GM23248 (cell line): ENCODE data around the gene EPOP. TPM values are rescaled to one million over a fixed set of nuclear protein-coding genes. Genes with fewer than 3 reads are reported as not detected.

Experiments used
- DNase-seq: peaks from one replicate; pipeline ENCODE4 v3.0.0-alpha.2; 2015
- H2AFZ ChIP-seq: fragments of 200-600 bp; sonication (generic); 2 replicates; pipeline ENCODE4 v1.6.1; 2016; ENCODE audit warnings: antibody characterized with exemption
- H3F3A ChIP-seq: fragments of 200-600 bp; sonication (generic); 2 replicates; pipeline ENCODE4 v1.6.1; 2016; ENCODE audit warnings: mild to moderate bottlenecking, antibody characterized with exemption, mixed run types; ENCODE audit not compliant: insufficient read depth
- H3K27ac ChIP-seq: fragments of 200-600 bp; sonication (generic); 2 replicates; pipeline ENCODE4 v1.5.1; 2016; ENCODE audit warnings: mild to moderate bottlenecking
- H3K27me3 ChIP-seq: fragments of 200-600 bp; sonication (generic); replicated peaks from 2 replicates; pipeline ENCODE4 v1.6.1; 2016; ENCODE audit warnings: mild to moderate bottlenecking; ENCODE audit not compliant: insufficient read depth
- H3K36me3 ChIP-seq: fragments of 200-600 bp; sonication (generic); 2 replicates; pipeline ENCODE4 v1.6.1; 2016; ENCODE audit warnings: low read depth, mild to moderate bottlenecking
- H3K4me1 ChIP-seq: fragments of 200-600 bp; sonication (generic); 2 replicates; pipeline ENCODE4 v1.6.1; 2016; ENCODE audit warnings: mild to moderate bottlenecking; ENCODE audit not compliant: insufficient read depth
- H3K4me2 ChIP-seq: fragments of 200-600 bp; sonication (generic); one replicate; pipeline ENCODE4 v1.6.1; 2016; ENCODE audit warnings: mild to moderate bottlenecking; ENCODE audit not compliant: unreplicated experiment
- H3K4me3 ChIP-seq: fragments of 200-600 bp; sonication (generic); 2 replicates; pipeline ENCODE4 v1.5.1; 2016; ENCODE audit warnings: mild to moderate bottlenecking
- H3K79me2 ChIP-seq: fragments of 200-600 bp; sonication (generic); 2 replicates; pipeline ENCODE4 v1.6.1; 2016; ENCODE audit warnings: mild to moderate bottlenecking; ENCODE audit not compliant: insufficient read depth
- H3K9ac ChIP-seq: fragments of 200-600 bp; sonication (generic); 2 replicates; pipeline ENCODE4 v1.6.1; 2016; ENCODE audit warnings: mild to moderate bottlenecking
- H3K9me2 ChIP-seq: fragments of 200-600 bp; sonication (generic); 2 replicates; pipeline ENCODE4 v1.6.1; 2016; ENCODE audit warnings: mixed run types, mild to moderate bottlenecking, moderate library complexity; ENCODE audit not compliant: insufficient read depth
- H3K9me3 ChIP-seq: fragments of 200-600 bp; sonication (generic); one replicate; pipeline ENCODE4 v1.6.1; 2017; ENCODE audit warnings: low read depth
- H4K20me1 ChIP-seq: fragments of 200-600 bp; sonication (generic); 2 replicates; pipeline ENCODE4 v1.6.0; 2016; ENCODE audit not compliant: insufficient read depth
- EZH2 ChIP-seq: fragments of 200-600 bp; sonication (generic); IDR thresholded peaks from 2 replicates; pipeline ENCODE4 v1.6.1; 2018; ENCODE audit warnings: antibody characterized with exemption, mild to moderate bottlenecking; ENCODE audit not compliant: insufficient read depth, poor library complexity, severe bottlenecking
- EZH2phosphoT487 ChIP-seq: fragments of 200-600 bp; sonication (generic); IDR thresholded peaks from 2 replicates; pipeline ENCODE4 v1.6.1; 2018; ENCODE audit warnings: antibody characterized with exemption, moderate library complexity, mild to moderate bottlenecking, low read depth; ENCODE audit not compliant: insufficient read depth
- WGBS, 2 experiments: methylation state at CpG; one replicate each; pipeline ENCODE4 v1.1.6; 2015 to 2017; ENCODE audit warnings: low lambda C conversion rate in 2 of 2, low coverage in 1 of 2; ENCODE audit errors: missing lambda C conversion rate in 2 of 2; 5-methylcytosine and 5-hydroxymethylcytosine counted together
- in situ Hi-C: fragments of 300-500 bp; cut with MboI; formaldehyde crosslinking; loops from 2 replicates; pipeline ENCODE4 v1.15.0; 2020
- polyA plus RNA-seq: library from polyadenylated mRNA; unstranded; fragments of >200 nt; fragmentation: Nextera tagmentation; extraction: Ambion mirVana; gene quantifications from 2 replicates; pipeline ENCODE4 v1.2.1, GENCODE V29; 2016
- total RNA-seq: library from RNA; depleted of rRNA; stranded (reverse); fragments of >200 nt; shearing (Covaris generic); gene quantifications from 2 replicates; pipeline ENCODE4 v1.2.3, GENCODE V29; 2014

EPOP gene
- total and polyA plus RNA-seq, 2 experiments from 2014 or later = 1.2 to 4.3 TPM

DNA sequence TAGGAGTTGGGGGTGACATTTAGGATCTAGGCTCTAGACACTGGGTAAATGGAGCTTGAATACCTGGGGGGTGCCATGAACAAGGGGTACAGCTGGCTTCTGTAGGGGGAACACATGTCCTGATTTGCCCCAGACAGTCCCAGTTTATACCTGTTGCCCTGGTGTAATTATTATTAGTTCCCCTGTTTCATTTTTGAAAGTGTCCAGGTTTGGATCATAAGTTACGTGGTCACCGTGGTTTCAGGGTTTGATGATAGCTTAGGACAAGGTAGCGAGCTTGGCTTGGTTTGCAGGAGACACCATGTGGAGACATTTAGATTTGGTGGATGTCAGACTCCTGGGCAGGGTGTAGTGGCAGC lies 35.8 kb upstream of the EPOP start:
- Histone ChIP-seq H3K27ac (no peak overlapping the region), H3K36me3 (no peaks in the 10 kb centered on the region; the same call in 1 of the 2 replicates), H2AFZ (no peak overlapping the region), H3K4me1 (no peaks in the 10 kb centered on the region), H4K20me1 (no peaks in the 10 kb centered on the region), H3K4me2 (no peak overlapping the region), H3F3A (no peaks in the 10 kb centered on the region), H3K9me2 (no peaks in the 10 kb centered on the region), H3K4me3 (no peak overlapping the region), H3K9ac (no peak overlapping the region), H3K9me3 (no peaks in the 10 kb centered on the region), H3K79me2 (no peaks in the 10 kb centered on the region), H3K27me3 (no peaks in the 10 kb centered on the region)
- TF ChIP-seq EZH2phosphoT487 = no peak
- TF ChIP-seq EZH2 = no peak
- no peak for DNase-seq
- WGBS, 2 experiments = 84 to 87% methylated on average over 3 of the region's 3 CpGs
- in situ Hi-C loops = no loop called here

GRCh38 chr17:38709864-38710603 lies 35.3 kb upstream of the EPOP start:
- no peak for DNase-seq
- in situ Hi-C loops = no loop called here
- no peaks in the 10 kb centered on the region for H3K79me2 ChIP-seq
- TF ChIP-seq EZH2 = no peak
- no peak for TF ChIP-seq EZH2phosphoT487
- H2AFZ ChIP-seq = no peak overlapping the region
- no peaks in the 10 kb centered on the region; the same call in 1 of the 2 replicates for H3K36me3 ChIP-seq
- H4K20me1 ChIP-seq = no peaks in the 10 kb centered on the region
- H3K4me1 ChIP-seq = no peaks in the 10 kb centered on the region
- 78 to 80% methylated on average over 13 of the region's 13 CpGs for WGBS, 2 experiments
- no peak overlapping the region for H3K4me2 ChIP-seq
- no peaks in the 10 kb centered on the region for H3K9me3 ChIP-seq
- H3K9me2 ChIP-seq = no peaks in the 10 kb centered on the region
- no peak overlapping the region for H3K27ac ChIP-seq
- H3K9ac ChIP-seq = no peak overlapping the region
- no peaks in the 10 kb centered on the region for H3K27me3 ChIP-seq
- no peaks in the 10 kb centered on the region for H3F3A ChIP-seq
- H3K4me3 ChIP-seq = no peak overlapping the region

DNA sequence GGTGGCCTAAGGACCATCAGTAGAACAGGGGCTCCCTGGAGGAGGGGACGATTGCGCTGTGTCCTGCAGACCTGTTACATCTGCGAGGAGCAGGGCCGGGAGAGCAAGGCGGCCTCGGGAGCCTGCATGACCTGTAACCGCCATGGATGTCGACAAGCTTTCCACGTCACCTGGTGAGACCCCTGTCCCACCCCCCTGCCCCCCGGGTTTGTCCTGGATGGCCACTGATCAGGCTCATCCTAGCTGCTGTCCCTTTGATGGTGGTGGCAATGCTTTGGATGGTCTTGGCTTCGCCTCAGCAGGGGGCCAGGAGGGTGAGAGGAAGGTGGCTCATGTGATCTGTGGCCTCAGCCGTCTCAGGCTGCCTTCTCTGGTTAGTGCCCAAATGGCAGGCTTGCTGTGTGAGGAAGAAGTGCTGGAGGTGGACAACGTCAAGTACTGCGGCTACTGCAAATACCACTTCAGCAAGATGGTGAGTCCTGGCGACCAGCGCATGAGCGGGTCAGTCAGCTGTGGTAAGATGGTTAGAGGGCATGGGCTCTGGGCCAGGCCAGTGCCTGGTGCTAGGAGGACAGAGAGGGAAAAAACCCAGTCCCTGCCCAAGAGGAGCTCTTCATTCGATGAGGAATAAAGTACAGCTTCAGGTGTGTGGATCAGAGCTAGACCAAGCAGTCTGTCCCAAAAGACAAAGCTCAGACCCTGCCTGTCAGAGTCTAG lies 34.5 kb upstream of the EPOP start:
- 85 to 89% methylated on average over 18 of the region's 18 CpGs for WGBS, 2 experiments
- H3K36me3 ChIP-seq = no peaks in the 10 kb centered on the region; the same call in 1 of the 2 replicates
- no peak overlapping the region for H3K4me3 ChIP-seq

GRCh38 chr17:38707678-38708351 lies 33.1 kb upstream of the EPOP start:
- H3K4me2 ChIP-seq = no peak overlapping the region
- H3F3A ChIP-seq = peaks cover 7% of the 10 kb centered on the region; the same call in 1 of the 2 replicates
- no peaks in the 10 kb centered on the region for H3K9me2 ChIP-seq
- H3K27me3 ChIP-seq = no peaks in the 10 kb centered on the region
- no peak overlapping the region for H2AFZ ChIP-seq
- in situ Hi-C loops = no loop called here
- H3K4me1 ChIP-seq = 0 out of 2 replicates have a peak, but pooled peaks cover 6% of the 10 kb centered on the region
- 86% methylated on average over 21 of the region's 21 CpGs for WGBS, 2 experiments
- H3K79me2 ChIP-seq = peaks cover 8% of the 10 kb centered on the region; the same call in 1 of the 2 replicates
- H3K36me3 ChIP-seq = no peaks in the 10 kb centered on the region
- H4K20me1 ChIP-seq = no peaks in the 10 kb centered on the region
- TF ChIP-seq EZH2 (no peak), EZH2phosphoT487 (no peak)
- no peak overlapping the region for H3K9ac ChIP-seq
- no peak for DNase-seq
- H3K9me3 ChIP-seq = no peaks in the 10 kb centered on the region
- no peak overlapping the region for H3K4me3 ChIP-seq
- H3K27ac ChIP-seq = no peak overlapping the region

More for the DNA sequence above, 34.5 kb upstream of the EPOP start:
- in situ Hi-C loops = no loop called here
- TF ChIP-seq EZH2 (no peak), EZH2phosphoT487 (no peak)
- Histone ChIP-seq H3K9ac (no peak overlapping the region), H2AFZ (no peak overlapping the region), H3K79me2 (peaks cover 5% of the 10 kb centered on the region; the same call in 1 of the 2 replicates), H3K9me2 (no peaks in the 10 kb centered on the region), H3K4me2 (no peak overlapping the region), H3K27me3 (no peaks in the 10 kb centered on the region), H3K4me1 (no peaks in the 10 kb centered on the region), H3K27ac (no peak overlapping the region), H3F3A (no peaks in the 10 kb centered on the region), H3K9me3 (no peaks in the 10 kb centered on the region), H4K20me1 (no peaks in the 10 kb centered on the region)
- DNase-seq = no peak
